GM19328 (cell line): ENCODE measurements around the gene TMEM255A.
A peak's percentile ranks its signal among the peaks of the same experiment; 100 is the strongest.

Source experiments
- ATAC-seq: cut with Tn5 transposase; IDR thresholded peaks from one replicate; pipeline ENCODE4 v1.9.1; 2021; ENCODE audit warnings: mild to moderate bottlenecking, moderate library complexity; ENCODE audit not compliant: unreplicated experiment

TMEM255A gene

DNA sequence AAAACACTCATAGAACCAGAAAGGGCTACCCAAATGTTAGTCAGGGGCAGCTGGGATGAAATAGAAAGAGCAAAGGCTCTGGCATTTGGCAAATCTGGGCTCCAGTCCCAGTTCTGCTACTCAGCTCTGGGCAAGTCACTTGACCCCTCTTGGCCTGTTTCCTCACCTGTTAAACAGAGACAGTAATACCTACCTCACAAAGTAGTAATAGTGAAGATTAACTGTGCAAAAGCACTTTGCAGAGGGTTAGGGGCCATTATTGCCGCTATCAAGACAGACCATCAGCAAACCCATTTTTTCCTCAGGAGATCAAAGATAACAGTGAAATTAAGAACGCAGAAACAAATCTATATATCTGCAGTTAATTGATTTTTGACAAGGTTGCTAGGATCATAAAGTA lies 40.0 kb downstream of the TMEM255A start:
- no peak for ATAC-seq

DNA sequence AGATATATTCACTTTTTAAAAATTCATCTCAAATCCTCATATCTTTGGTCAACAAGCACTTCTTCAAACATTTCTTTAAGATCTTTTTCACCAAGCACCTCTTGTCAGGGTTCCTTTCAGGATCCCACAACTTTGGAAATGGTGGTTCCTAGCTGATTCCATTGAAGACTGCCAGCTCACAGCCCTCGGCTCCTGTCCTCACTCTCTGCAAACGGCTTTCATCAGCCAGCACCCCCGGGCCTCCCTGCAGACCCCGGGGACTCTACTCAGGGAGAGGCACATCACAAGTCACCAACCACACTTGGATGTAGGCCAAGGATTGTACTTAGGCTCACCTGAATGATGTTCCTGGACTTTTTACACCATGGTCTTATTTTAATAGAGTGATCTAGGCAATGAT lies 40.7 kb downstream of the TMEM255A start:
- no peak for ATAC-seq

DNA sequence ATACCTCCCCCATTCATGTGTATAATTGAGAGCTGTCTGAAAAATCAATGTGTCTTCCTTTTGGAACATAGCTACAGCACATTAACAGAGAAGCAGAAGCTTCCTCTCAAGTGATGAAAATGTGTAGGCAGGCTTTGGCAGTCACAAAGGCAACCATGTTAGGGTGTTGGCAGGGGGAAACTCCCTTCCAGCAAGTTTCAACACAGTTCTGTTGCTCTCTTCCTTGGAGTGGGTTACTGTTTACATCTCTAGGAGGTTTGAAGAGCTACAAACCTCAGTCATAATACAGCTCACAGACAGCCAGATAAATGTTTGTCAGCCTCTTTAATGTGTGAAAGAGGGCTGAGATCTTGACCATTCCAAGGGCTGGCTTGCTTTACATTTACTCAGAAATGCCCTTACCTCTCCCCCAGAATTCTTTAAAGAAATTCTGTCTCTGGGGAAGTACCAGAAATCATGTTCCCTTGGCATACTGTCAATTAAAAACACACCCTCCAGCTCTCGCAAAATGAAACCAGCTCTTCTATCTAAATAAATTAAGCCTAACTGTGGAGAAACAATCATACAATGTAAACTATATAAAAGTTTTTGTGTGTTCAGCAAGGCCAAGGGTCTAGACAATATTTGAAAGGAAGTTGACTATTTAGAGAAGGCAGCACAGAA lies 41.8 kb downstream of the TMEM255A start:
- ATAC-seq = no peak

DNA sequence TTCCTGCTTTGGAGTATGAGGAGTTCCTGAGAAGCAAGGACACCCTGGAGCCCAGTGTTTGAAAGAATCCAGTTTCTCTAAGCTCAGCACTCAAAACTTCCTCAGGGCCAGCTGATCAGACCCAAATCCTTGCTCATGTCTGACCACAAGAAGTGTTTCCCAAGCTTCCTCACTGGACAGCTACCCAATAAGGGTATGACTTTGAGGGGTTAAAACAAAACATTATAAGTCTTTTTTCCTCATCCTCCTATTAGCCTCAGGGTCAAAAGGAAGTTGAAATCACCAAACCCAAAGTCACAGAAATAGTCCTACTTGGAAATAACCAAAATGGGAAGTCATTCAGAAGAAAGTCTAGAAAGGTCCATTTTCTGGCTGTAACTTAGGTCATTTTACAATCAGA lies 46.9 kb downstream of the TMEM255A start:
- ATAC-seq = no peak

DNA sequence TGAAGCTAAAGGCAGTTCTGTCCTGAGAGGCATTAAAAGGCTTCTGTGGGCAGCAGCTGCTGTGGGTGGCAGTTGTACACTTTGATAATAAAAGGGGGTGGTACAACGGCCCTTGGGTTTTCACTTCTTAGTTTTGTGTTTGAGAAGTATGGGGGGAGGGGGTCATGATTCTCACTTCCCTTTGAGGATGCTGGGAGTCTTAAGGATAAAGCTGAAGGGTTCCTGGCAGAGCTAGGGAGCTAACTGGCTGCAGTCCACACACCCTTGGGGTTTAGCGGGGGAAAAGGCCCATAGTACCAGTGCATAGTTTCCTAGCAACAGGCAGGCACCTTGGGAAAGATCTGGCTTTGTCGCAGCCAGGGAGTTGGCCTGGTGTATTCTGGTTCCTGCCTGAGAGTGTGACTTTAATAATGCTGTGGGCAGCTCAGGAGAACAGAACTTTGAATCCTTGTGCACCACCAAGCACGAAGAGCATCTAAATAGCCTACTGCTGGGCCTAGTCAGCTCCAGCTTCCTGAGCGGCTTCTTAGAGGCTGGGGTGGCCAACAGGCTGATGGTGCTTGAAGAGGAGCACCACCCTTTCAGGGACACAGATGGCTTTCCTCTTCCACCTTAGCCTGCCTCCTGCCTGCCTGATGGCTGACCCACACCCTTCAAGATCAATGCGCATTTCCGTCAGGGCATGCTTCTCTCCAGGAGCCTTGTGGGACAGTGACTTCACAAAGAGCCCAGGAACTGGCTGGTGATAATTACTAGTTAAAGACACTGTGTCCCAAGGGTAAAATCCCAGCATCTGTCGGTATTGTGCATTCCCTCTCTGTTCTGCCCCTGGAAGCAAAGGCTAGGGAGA lies 48.2 kb downstream of the TMEM255A start:
- ATAC-seq = no peak

DNA sequence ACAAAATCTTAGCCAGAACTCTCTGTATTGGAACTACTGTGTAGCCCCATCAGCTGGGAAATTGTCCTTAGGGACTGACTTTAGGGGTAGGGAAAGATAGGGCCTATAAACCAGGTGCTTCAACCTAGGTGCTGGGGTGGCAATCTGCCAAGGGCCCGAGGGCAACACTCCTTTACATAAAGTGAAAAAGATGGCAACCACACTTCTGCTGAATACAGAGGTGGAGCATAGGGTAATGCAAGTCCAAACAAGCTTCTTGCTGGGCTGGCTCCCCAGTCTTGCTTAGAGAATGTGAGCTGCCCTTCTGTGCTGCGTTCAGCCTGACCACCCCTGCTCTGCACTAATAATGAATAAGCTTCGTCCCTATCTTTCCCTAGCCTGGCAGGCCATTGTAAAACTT lies 50.9 kb downstream of the TMEM255A start:
- ATAC-seq = no peak

DNA sequence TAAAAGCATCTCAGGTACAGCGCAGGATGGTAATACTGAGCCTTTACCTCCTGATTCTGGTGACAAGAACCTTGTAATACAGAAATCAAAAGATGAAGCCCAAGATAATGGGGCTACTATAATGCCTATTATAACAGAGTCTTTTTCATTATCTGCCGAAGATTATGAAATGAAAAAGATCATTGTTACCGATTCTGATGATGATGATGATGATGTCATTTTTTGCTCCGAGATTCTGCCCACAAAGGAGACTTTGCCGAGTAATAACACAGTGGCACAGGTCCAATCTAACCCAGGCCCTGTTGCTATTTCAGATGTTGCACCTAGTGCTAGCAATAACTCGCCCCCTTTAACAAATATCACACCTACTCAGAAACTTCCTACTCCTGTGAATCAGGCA lies 57.5 kb downstream of the TMEM255A start:
- no peak for ATAC-seq

DNA sequence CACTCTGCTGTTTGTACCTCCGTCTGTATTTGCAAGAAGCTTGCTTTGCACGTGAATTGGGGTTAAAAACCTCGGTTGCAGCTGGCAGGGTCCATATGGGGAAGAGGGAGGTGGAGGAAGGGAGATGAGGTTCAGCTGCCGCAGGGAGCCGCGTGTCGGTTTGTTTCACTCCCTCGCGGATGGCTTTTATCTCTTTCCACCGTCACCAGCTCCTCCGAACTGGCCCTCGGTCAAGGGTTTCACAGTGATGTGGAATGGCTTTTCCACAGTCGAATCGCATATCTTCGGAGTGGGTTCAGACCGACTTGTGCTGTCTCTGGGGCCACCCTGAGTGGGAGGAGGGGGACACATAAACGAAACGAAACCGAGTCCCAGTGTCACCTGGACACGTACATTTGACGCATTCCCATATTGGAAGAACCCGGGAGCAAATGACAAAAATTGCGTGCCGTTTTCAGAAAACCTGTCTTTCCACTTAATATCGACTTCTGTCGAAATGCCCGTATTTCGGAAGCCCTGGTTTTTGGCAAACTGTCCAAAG lies 59.7 kb downstream of the TMEM255A start:
- no peak for ATAC-seq

DNA sequence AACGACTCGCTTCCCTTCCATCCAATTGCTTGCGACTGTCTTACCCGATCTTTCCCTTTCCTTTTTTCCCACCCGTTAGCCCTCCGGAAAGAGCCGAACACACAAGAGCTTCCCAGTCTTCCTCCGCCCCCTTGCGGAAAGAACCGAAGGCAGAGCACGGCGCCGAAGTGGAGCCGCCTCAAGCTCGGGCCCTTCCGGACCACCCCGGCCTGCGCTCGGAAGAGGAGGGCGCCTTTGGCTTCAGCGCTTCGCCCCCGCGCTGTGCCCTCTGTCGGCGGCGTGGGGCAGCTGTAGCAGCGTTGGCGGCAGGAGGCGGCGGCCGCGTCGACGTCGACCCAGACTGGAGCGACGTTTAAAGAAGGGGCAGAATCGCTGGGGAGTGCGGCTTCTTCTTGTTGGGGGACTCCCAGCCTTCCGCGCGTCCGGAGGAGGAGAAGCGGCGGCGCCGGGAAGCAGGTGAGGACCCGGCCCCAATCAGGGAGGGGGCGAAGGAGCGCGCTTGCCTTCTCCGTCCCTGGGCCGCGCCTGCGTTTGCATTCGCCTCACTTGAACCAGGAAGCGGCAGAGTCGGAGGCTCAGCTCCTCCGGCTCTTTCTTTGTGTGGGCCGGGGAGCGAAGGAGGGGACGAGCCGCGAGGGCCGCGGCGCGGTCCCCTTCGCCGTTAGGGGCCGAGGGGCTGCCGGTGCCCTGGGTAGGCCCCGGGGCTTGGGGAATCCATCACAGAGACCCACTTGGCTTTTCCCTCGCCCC lies 60.6 kb downstream of the TMEM255A start, which contains the start of gene ZBTB33:
Gene ZBTB33 (plus strand): TSS at position 291 of the 750 bp plus-strand sequence. CDS start 2,604 bp downstream, outside the sequence.
- ATAC-seq = peak; percentile 95

DNA sequence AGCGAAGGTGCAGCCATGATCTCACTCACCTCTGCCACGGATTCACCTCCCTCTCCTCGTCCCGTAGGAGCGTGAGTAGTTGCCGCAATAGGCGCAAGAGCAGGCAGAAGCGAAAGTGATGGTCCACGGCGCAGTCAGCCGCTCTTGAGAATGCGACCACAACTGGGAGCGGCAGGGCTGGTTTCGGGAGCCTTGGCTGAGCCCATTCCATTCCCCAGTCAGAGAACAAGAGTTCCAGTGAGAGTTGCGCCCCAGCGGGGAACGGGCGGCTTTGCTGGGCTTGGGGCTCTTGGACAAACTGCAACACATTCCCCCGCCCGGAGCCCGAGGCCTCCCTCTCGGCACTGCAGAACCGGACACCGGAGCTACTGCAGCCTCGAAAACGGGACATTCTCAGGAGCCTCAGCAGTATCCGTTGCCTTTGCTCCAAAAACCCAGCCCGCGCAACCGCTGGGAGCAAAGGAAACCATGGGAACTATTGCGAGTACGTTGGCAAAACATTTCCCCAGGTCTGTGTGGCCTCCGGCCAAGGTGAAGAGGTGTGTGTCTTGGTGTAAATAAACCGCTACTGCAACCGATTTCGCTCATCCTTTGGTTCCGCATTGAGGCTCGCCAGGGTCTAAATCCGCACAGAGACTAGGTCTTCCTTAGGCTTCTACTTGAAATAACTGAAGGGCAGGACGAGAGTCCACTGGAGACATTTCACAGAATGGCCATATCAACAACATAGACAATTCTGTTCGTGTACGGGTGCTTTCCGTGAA lies 66.3 kb downstream of the TMEM255A start:
- peak; percentile 60 for ATAC-seq

DNA sequence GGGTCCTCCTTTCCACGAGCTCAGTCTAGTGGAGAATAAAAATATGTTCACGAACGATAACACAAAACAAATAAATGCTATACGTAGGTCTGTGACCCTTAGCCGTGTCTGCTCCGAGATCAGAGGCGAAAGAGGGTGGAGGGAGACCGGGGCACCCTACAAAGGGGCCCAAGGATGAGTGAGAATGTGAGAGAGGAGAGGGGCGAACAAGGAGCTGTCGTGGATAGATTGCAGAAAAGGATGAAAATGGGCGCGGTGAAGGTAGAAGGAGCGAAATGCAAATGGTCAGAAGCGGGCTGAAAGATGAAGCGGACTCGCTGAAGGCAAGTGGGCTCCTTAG lies 66.9 kb downstream of the TMEM255A start:
- ATAC-seq = peak; percentile 15

DNA sequence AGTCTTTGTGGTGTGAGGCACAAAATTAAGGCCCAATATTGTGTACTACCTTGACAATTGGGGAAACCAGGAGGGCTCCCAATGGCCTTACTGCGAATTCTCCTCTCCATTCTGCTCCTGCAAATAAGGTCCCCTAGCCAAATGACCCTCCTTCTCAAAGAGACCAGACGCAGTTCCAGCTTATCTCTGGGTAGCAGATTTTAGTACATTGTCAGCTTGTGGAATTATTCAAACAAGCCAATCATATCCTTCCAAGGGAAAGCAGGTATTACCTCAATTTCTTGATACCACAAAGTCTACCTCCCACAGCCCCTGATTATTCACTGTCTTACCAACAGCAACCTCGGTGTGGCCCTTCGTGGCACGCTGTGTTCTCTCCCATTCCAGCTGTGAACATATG lies 68.4 kb downstream of the TMEM255A start:
- no peak for ATAC-seq

DNA sequence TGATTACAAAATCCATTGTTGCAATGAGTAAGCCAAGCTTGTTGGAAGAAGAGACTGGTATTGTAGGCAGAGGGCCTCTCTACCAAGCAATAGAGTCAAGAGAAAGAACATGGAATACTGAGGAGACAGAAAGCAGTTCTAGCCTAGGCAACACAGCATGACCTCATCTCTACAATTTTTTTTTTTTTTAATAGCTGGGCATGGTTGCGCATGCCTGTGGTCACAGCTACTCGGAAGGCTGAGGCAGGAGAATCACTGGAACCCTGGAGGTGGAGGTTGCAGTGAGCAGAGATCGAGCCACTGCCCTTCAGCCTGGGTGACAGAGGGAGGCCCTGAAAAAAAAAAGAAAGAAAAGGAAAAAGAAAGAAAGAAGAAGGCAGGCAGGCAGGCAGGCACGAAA lies 72.3 kb downstream of the TMEM255A start:
- no peak for ATAC-seq

DNA sequence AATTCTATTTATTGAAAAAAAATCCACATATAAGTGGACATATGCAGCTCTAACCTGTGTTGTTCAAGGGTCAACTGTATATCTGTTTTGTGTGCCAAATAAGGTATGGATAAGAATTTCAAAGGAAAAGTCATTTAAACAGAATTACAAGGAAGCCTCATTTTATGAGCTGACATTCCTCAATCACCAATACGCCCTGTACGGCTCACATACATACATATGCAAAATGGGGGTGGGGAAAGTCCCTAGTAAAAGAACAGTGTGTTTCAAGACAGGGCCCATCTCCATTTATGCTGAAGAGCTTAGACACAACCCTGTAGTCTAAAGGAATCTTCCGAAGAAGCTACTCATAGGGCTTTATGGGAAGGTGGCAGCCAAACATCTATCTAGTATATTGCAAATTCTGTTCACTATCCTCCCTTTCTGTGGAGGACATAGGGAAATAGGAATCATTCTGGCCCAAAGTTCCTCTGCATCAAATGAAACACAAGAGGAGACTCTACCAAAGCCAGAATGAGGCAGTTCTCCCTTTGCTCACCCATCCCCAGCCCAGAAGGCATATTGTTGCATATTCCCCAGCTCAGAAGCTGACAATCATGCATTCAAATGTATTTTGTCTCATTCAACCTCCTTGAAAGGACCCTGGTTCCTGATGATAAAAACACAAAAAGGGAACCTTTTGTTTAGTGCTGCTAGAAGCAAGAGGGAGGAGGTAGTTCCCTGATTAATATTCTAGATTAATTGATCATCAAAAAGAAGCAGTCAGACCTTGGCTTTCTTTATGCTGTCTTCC lies 74.4 kb downstream of the TMEM255A start:
- ATAC-seq = no peak

DNA sequence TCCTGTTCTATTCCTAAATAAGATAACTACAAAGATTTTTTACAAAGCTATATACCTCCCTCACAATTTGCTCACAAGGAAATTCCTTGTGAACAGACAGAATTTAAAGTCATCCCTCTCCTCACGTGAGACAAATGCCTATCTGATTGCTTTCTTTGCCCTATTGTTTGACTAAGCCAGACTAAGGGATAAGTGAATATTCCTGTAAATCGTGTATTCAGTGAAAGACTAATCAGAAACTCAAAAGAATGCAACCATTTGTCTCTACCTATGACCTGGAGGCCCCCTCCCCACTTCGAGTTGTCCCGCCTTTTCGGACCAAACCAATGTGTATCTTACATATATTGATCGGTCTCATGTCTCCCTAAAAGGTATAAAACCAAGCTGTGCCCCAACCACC lies 76.0 kb downstream of the TMEM255A start:
- ATAC-seq = no peak

DNA sequence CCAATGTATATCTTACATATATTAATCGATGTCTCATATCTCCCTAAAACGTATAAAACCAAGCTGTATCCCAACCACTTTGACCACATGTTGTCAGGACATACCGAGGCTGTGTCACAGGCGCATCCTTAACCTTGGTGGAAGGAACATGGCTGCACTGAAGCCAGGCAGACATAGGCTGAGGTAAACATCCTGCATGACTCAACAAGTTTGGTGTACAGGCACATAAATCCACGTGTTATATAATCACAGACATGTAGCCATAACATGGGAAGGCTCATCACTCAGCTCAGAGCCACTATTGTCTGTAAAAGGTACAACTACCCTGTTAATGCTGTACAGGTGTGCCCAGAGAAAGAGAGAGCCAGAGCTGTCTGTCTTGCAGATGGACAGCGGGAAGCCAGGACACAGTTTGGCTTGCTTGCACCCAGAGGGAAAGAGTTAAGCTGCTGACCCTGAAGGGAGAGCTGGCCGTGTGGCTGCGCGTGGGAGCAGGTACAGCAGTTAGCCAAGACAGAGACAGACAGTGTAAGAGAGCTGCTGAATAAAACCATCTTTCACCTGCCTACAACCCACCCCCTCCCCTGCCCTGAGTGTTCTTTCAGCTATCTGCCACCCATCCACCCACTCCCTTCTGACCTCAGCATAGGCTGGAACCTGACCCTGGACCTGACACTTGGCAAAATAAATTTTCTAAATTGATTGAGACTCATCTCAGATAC lies 82.9 kb downstream of the TMEM255A start:
- no peak for ATAC-seq

DNA sequence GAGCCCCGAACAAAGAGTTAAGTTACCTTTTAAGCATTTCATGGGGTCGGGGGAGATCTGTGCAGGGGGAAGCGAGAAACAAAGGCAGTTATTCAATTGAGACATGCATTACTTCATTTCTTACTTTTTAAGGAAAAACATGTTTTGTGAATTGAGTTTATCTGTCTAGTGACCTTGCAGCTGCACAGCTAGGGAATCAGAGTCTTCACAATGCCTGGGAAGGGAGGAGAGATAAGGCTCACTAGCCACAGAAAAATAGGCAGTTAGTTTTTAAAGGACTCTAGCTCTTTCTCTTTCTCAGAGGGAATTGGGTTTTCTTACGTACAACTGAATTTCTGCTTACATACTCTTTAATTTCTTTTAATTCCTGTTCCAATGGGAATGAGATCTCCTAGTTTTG lies 86.9 kb downstream of the TMEM255A start:
- no peak for ATAC-seq

DNA sequence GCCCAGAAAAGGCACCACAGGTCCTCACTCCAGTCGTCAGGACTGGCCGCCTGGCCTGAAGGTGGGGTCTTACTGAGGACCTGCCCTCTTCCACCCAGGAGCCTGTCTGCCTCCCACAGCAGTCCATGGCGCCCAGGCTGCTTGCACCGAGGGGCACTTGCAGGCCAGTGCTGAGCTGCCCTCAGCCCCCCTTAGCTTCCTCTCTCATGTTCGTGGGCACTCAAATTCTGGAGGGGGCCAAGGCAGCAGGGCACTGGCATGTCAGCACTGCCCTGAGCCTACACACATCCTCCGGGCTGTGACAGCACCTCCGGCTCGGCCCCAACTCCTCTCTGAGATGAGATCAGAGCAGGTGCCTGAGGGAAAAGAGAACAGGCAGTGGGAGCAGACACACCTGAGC lies 87.9 kb downstream of the TMEM255A start:
- ATAC-seq = no peak
